ENCODE results near the gene PCYT1B.

The PCYT1B gene

GRCh38 chrX:24526616-24527015, 120.5 kb downstream of the PCYT1B start:
- no peak for DNase-seq (ENCODE audit: low read depth in 2 of 2)

GRCh38 chrX:24525455-24525854, 121.7 kb downstream of the PCYT1B start:
- no peak for DNase-seq (ENCODE audit: low read depth in 2 of 2)

GRCh38 chrX:24520472-24520871, 126.7 kb downstream of the PCYT1B start:
- DNase-seq (ENCODE audit: low read depth in 2 of 2) = no peak

- DNase-seq (ENCODE audit: low read depth in 2 of 2) = no peak
Measured at GRCh38 chrX:24515447-24515846, 131.7 kb downstream of the PCYT1B start.

- DNase-seq (ENCODE audit: low read depth in 2 of 2) = peak; percentile 22 to 30
Measured at GRCh38 chrX:24513416-24513815, 133.7 kb downstream of the PCYT1B start.

DNA sequence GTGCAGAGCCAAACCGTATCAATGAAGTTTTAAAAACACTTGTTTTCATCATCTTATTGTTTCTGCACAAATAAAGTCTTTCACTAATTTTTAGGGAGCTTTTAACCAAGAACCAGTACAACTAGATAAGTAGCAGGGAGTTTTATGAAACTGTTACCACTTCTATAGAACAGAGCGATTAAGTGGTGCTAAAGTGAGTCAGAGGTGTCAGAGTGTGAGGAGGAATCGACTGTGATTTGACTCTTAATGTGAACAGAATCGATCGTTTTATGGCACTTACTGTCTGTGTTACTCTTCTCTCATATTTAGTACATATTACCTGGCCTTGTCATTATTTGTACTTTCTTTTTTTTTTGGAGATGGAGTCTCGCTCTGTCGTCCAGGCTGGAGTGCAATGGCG, 138.8 kb downstream of the PCYT1B start:
- DNase-seq (ENCODE audit: low read depth in 2 of 2) = no peak

All from stimulated activated CD4-positive, alpha-beta T cell treated with anti-CD3 and anti-CD28 coated beads, Interleukin-15, amount 100 ng/mL, for 48 hours (primary cell).